Right lobe of liver (tissue), 4 donors: ENCODE results near the gene TBC1D19.

ENCODE experiments used
- POLR2A ChIP-seq: fragments of 450-650 bp; IDR thresholded peaks from one replicate; pipeline ENCODE4 v1.6.1; 2017; ENCODE audit warnings: antibody characterized with exemption, mild to moderate bottlenecking
- TF ChIP-seq, protein P1 (sequence below), 4 donors: fragments of 200-600 bp in 3 of 4; fragments of 450-650 bp in 1 of 4; IDR thresholded peaks; one replicate each; pipeline versions ENCODE4 v1.5.1 to v1.8.0; 2016 to 2022; ENCODE audit warnings: antibody characterized with exemption in 4 of 4, mild to moderate bottlenecking in 2 of 4
- donor health status: DM: no; HTN: no; CAD: no.
- donor health status: DM: no; HTN: no; CAD: no.
- donor health status: DM: no; HTN: yes; CAD: no.

DNA sequence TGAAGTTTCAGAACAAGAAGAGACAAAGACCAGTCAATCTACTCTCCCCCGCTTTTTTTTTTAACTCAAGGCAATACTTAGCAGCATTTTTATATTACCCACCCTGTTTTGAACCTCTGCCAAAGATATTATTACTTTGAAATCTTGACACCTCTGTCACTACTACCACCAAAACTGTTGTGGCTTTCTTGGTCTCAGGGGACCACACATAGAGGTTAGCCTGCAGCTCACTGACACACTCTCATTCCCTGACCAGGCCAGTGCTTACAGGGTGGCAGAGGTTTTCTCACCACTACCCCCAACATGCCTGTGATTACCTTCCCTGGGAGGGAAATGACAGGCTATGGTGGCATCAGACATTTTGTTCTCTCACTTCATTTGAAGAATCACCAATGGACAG, 139.3 kb downstream of the TBC1D19 start:
- TF ChIP-seq, protein P1, sequence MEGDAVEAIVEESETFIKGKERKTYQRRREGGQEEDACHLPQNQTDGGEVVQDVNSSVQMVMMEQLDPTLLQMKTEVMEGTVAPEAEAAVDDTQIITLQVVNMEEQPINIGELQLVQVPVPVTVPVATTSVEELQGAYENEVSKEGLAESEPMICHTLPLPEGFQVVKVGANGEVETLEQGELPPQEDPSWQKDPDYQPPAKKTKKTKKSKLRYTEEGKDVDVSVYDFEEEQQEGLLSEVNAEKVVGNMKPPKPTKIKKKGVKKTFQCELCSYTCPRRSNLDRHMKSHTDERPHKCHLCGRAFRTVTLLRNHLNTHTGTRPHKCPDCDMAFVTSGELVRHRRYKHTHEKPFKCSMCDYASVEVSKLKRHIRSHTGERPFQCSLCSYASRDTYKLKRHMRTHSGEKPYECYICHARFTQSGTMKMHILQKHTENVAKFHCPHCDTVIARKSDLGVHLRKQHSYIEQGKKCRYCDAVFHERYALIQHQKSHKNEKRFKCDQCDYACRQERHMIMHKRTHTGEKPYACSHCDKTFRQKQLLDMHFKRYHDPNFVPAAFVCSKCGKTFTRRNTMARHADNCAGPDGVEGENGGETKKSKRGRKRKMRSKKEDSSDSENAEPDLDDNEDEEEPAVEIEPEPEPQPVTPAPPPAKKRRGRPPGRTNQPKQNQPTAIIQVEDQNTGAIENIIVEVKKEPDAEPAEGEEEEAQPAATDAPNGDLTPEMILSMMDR (IDR thresholded peaks at IDR 0.05): no peak
- no peak for TF ChIP-seq POLR2A
